ENCODE data around the gene CRABP1. TPM values are rescaled to one million over a fixed set of nuclear protein-coding genes. Genes with fewer than 3 reads are reported as not detected.

Gene CRABP1
- total RNA-seq, 1 experiment from 2014 or later = not detected

DNA sequence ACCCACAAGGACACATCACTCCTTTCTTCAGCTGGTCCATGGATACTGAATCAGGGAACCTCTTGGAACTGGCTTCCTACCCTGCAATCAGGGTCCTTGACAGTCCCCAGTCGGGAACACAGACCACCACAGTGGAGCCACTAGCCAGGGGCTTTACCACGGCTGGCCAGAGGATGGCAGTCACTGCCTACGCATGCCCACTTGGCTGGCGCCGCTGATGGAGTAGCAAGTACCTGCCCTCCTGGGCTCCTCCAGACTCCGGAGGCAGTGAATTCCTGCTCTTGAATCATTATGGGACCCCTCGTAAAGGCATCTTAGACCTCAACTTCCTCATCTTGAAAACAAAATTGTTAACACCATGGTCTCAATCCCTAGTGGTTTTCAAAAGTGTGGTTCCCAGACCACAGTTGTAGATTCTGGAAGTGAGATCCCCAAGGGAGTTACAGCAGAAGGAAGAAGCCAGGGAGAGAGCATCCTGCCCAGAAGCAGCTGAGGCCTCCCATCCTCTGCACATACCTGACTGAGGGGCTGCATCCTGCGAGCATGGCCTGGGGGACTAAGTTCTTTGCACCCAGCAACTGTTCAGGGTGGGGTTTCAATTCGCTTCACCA lies 31.6 kb upstream of the CRABP1 start:
- Histone ChIP-seq H3K9me2 (ENCODE audit: insufficient read depth) (no peaks in the 10 kb centered on the region), H4K20me1 (ENCODE audit: insufficient read depth) (no peaks in the 10 kb centered on the region), H3F3A (ENCODE audit: insufficient read depth, low read depth) (peaks cover 8% of the 10 kb centered on the region; the same call in 1 of the 2 replicates), H3K9me3 (ENCODE audit: insufficient read depth, low read depth) (no peaks in the 10 kb centered on the region), H3K79me2 (ENCODE audit: low read depth) (no peaks in the 10 kb centered on the region), H3K36me3 (ENCODE audit: low read depth) (no peaks in the 10 kb centered on the region), H3K4me2 (peak overlapping the region; percentile 4; the same call in 1 of the 2 replicates), H3K27me3 (ENCODE audit: insufficient read depth, low read depth) (no peaks in the 10 kb centered on the region), H2AFZ (peak overlapping the region; percentile 58; the same call in 1 of the 2 replicates), H3K27ac (no peak overlapping the region), H3K4me1 (replicated peaks; ENCODE audit: insufficient read depth) (peaks cover 26% of the 10 kb centered on the region), H3K4me3 (no peak overlapping the region)
- intact Hi-C loops (cut with micrococcal nuclease; ENCODE audit: unreplicated experiment) = loop anchor here (1.0 to 5.0 kb wide), 5 partner anchors 107 to 444 kb away; no protein-coding TSS in a partner anchor
- CTCF ChIA-PET = interaction anchor here (0.5 to 0.9 kb wide), 3 partner anchors 12 to 114 kb away, joined by 3 to 4 read pairs (median 3); no protein-coding TSS in a partner anchor
- POLR2A ChIA-PET (ENCODE audit: unreplicated experiment) = no interaction called here
- no TSS peak for BruUV-seq (replicated peaks)
- TF ChIP-seq, protein P1, sequence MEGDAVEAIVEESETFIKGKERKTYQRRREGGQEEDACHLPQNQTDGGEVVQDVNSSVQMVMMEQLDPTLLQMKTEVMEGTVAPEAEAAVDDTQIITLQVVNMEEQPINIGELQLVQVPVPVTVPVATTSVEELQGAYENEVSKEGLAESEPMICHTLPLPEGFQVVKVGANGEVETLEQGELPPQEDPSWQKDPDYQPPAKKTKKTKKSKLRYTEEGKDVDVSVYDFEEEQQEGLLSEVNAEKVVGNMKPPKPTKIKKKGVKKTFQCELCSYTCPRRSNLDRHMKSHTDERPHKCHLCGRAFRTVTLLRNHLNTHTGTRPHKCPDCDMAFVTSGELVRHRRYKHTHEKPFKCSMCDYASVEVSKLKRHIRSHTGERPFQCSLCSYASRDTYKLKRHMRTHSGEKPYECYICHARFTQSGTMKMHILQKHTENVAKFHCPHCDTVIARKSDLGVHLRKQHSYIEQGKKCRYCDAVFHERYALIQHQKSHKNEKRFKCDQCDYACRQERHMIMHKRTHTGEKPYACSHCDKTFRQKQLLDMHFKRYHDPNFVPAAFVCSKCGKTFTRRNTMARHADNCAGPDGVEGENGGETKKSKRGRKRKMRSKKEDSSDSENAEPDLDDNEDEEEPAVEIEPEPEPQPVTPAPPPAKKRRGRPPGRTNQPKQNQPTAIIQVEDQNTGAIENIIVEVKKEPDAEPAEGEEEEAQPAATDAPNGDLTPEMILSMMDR (conservative IDR thresholded peaks at IDR 0.05) = peak; percentile 86
- TF ChIP-seq EZH2 (IDR thresholded peaks at IDR 0.05; ENCODE audit: low read depth) = no peak
- DNase-seq = peak in 1 of 2 experiments; percentile 68

DNA sequence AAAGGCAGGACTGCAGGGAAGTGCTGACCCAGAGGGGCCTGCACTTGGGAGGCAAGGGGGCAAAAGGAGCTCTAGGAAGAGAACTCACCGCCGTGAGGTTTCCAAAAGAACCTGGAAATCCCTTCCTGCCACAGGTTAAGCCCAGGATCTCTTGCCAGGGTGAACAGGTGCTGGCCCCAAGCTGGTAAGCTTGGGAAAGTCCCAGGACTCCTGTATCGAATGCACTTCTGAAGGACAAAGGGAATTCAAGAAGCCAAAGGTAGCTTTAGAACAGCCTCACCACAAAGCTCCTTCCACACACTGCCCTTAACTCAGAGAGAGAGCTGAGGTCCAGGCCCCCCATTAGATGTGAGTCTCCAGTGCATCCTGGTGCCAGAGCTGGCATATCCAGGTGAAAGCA lies 28.9 kb upstream of the CRABP1 start:
- intact Hi-C loops (cut with micrococcal nuclease; ENCODE audit: unreplicated experiment) = loop anchor here (10.0 kb wide), 1 partner anchor 394 kb away; no protein-coding TSS in a partner anchor
- H3K27ac ChIP-seq = no peak overlapping the region
- no peaks in the 10 kb centered on the region for H3K79me2 ChIP-seq (ENCODE audit: low read depth)
- BruUV-seq (replicated peaks) = no TSS peak
- ChIA-PET POLR2A (ENCODE audit: unreplicated experiment) (no interaction called here), CTCF (no interaction called here)
- no peaks in the 10 kb centered on the region for H3K9me3 ChIP-seq (ENCODE audit: insufficient read depth, low read depth)
- no peaks in the 10 kb centered on the region for H3K9me2 ChIP-seq (ENCODE audit: insufficient read depth)
- H4K20me1 ChIP-seq (ENCODE audit: insufficient read depth) = no peaks in the 10 kb centered on the region
- DNase-seq = no peak
- no peak overlapping the region for H3K4me3 ChIP-seq
- peaks cover 3% of the 10 kb centered on the region; the same call in 1 of the 2 replicates for H3F3A ChIP-seq (ENCODE audit: insufficient read depth, low read depth)
- H3K36me3 ChIP-seq (ENCODE audit: low read depth) = no peaks in the 10 kb centered on the region
- H2AFZ ChIP-seq = no peak overlapping the region
- peaks cover 12% of the 10 kb centered on the region for H3K4me1 ChIP-seq (replicated peaks; ENCODE audit: insufficient read depth)
- no peaks in the 10 kb centered on the region for H3K27me3 ChIP-seq (ENCODE audit: insufficient read depth, low read depth)
- no peak for TF ChIP-seq EZH2 (IDR thresholded peaks at IDR 0.05; ENCODE audit: low read depth)
- TF ChIP-seq, protein P1 (conservative IDR thresholded peaks at IDR 0.05) = no peak
- H3K4me2 ChIP-seq = no peak overlapping the region

DNA sequence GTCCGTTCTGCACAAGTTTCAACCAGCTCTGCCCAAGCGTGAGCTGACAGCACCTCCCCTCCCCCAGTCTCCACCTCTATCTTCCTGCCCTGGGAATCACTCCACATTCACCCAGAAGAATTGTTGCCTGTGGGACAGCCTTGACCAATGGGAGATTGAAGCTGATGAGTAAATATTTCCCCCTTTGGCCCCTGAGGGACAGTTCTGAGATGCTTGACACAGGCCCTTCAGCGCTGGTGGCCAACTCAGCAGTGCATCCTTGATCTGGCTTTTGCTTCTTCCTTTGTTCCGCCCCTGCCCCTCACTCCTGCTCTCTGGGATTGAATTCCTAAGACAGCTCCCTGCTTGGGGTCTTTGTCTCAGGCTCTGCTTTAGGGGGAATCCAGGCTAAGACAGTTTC lies 27.6 kb upstream of the CRABP1 start:
- Histone ChIP-seq H3K4me2 (no peak overlapping the region), H2AFZ (no peak overlapping the region), H4K20me1 (ENCODE audit: insufficient read depth) (no peaks in the 10 kb centered on the region), H3K79me2 (ENCODE audit: low read depth) (no peaks in the 10 kb centered on the region), H3K27ac (no peak overlapping the region), H3K27me3 (ENCODE audit: insufficient read depth, low read depth) (no peaks in the 10 kb centered on the region), H3K4me3 (no peak overlapping the region), H3F3A (ENCODE audit: insufficient read depth, low read depth) (peaks cover 3% of the 10 kb centered on the region; the same call in 1 of the 2 replicates), H3K36me3 (ENCODE audit: low read depth) (no peaks in the 10 kb centered on the region), H3K4me1 (replicated peaks; ENCODE audit: insufficient read depth) (peaks cover 1% of the 10 kb centered on the region; the same call in 1 of the 2 replicates), H3K9me2 (ENCODE audit: insufficient read depth) (no peaks in the 10 kb centered on the region), H3K9me3 (ENCODE audit: insufficient read depth, low read depth) (no peaks in the 10 kb centered on the region)
- TF ChIP-seq EZH2 (IDR thresholded peaks at IDR 0.05; ENCODE audit: low read depth) = no peak
- TF ChIP-seq, protein P1 (conservative IDR thresholded peaks at IDR 0.05) = no peak
- BruUV-seq (replicated peaks) = no TSS peak
- intact Hi-C loops (cut with micrococcal nuclease; ENCODE audit: unreplicated experiment) = loop anchor here (10.0 kb wide), 1 partner anchor 392 kb away; no protein-coding TSS in a partner anchor
- POLR2A ChIA-PET (ENCODE audit: unreplicated experiment) = no interaction called here
- CTCF ChIA-PET = no interaction called here
- DNase-seq = no peak

Measured in PC-9 (cell line).